HepG2 (cell line): ENCODE results near the gene EGFLAM. TPM values are rescaled to one million over a fixed set of nuclear protein-coding genes. Genes with fewer than 3 reads are reported as not detected.

Experiments used
- ATAC-seq: fragments of 200-7000 bp; cut with Tn5 transposase; 3 replicates; pipeline ENCODE4 v1.9.1; 2020; ENCODE audit warnings: mild to moderate bottlenecking, moderate library complexity
- BruUV-seq: library from RNA; stranded (reverse); fragments of 400-500 nt; replicated peaks from 2 replicates; lab custom pipeline; 2021; lab: Mats Ljungman, UMichigan
- CTCF ChIA-PET: fragments of 300-600 bp; formaldehyde crosslinking; extraction: SDS; loops from one replicate; lab custom pipeline; 2021; ENCODE audit warnings: low total read pairs, inconsistent platforms, low intra/inter-chr PET ratio; lab: Yijun Ruan, JAX
- POLR2A ChIA-PET: fragments of 350-600 bp; sonication (Branson Sonifier 250); formaldehyde crosslinking; loops from one replicate; lab custom pipeline; 2020; ENCODE audit warnings: antibody characterized with exemption, inconsistent platforms; lab: Yijun Ruan, JAX
- DNase-seq: peaks from one replicate; pipeline ENCODE4 v3.0.0-alpha.2; 2015; ENCODE audit warnings: low spot score
- FAIRE-seq: peaks from 3 replicates; lab custom pipeline; 2011; peaks lifted over from hg19 to GRCh38; lab: Jason Lieb, UNC
- H2AFZ ChIP-seq: one replicate; pipeline ENCODE4 v1.6.1; 2011; ENCODE audit warnings: low read length, inconsistent platforms
- H3K27ac ChIP-seq: fragments of 300-600 bp; 3 replicates; pipeline ENCODE4 v1.8.0; 2011; ENCODE audit warnings: mixed run types, mild to moderate bottlenecking, mixed read lengths, low read length, inconsistent platforms; ENCODE audit not compliant: insufficient read depth; ENCODE audit errors: extremely low read length
- H3K27me3 ChIP-seq, 2 experiments: fragments of 200-600 bp in 1 of 2; 2 replicates in 1 of 2; 3 replicates in 1 of 2; pipeline versions ENCODE4 v1.6.0 to v1.8.0; 2011; ENCODE audit warnings: low read length in 2 of 2, mild to moderate bottlenecking in 2 of 2, moderate library complexity in 2 of 2, inconsistent platforms in 1 of 2; ENCODE audit not compliant: insufficient read depth in 2 of 2, control insufficient read depth in 1 of 2
- H3K36me3 ChIP-seq, 2 experiments: fragments of 200-600 bp in 1 of 2; replicated peaks in 1 of 2; 2 replicates in 1 of 2; 3 replicates in 1 of 2; pipeline versions ENCODE4 v1.5.1 to v1.8.0; 2011; ENCODE audit warnings: low read length in 2 of 2, inconsistent platforms in 1 of 2; ENCODE audit not compliant: insufficient read depth in 2 of 2, control insufficient read depth in 1 of 2
- H3K4me1 ChIP-seq: 2 replicates; pipeline ENCODE4 v1.5.1; 2012; ENCODE audit warnings: low read length, inconsistent platforms; ENCODE audit not compliant: insufficient read depth
- H3K4me2 ChIP-seq: 2 replicates; pipeline ENCODE4 v1.6.0; 2011; ENCODE audit warnings: low read depth, low read length, inconsistent platforms
- H3K4me3 ChIP-seq, 3 experiments: fragments of 200-600 bp in 1 of 3; sonication (generic), shearing (Covaris generic) in 1 of 3; replicated peaks in 1 of 3; 2 replicates each; pipeline ENCODE4 v1.5.1; 2011 to 2016; ENCODE audit warnings: low read length in 3 of 3, inconsistent platforms in 2 of 3, low read depth in 2 of 3, mild to moderate bottlenecking in 2 of 3, control low read depth in 1 of 3, mixed read lengths in 1 of 3; ENCODE audit not compliant: insufficient read depth in 1 of 3
- H3K79me2 ChIP-seq: one replicate; pipeline ENCODE4 v1.6.1; 2011; ENCODE audit warnings: low read length, inconsistent platforms; ENCODE audit not compliant: insufficient read depth
- H3K9ac ChIP-seq: 2 replicates; pipeline ENCODE4 v1.6.0; 2011; ENCODE audit warnings: mild to moderate bottlenecking, low read depth, low read length, inconsistent platforms; ENCODE audit not compliant: insufficient read depth
- H3K9me3 ChIP-seq: 2 replicates; pipeline ENCODE4 v1.5.1; 2012; ENCODE audit warnings: mild to moderate bottlenecking, low read length
- H4K20me1 ChIP-seq: 2 replicates; pipeline ENCODE4 v1.6.0; 2011; ENCODE audit warnings: inconsistent platforms, mild to moderate bottlenecking, low read length, moderate library complexity; ENCODE audit not compliant: insufficient read depth
- HDAC1 ChIP-seq: sonication (generic); formaldehyde crosslinking; IDR thresholded peaks from 2 replicates; pipeline ENCODE4 v1.5.1; 2020; ENCODE audit warnings: mild to moderate bottlenecking, missing genetic modification reagents
- NFE2L2 ChIP-seq: fragments of 150-350 bp; IDR thresholded peaks from 2 replicates; pipeline ENCODE4 v1.6.1; 2014; ENCODE audit warnings: low read length
- NR2C2 ChIP-seq: sonication (generic); formaldehyde crosslinking; IDR thresholded peaks from 2 replicates; pipeline ENCODE4 v1.4.0; 2020; ENCODE audit warnings: missing genetic modification reagents, mild to moderate bottlenecking, moderate library complexity, borderline replicate concordance
- TBP ChIP-seq: sonication (generic); formaldehyde crosslinking; IDR thresholded peaks from 2 replicates; pipeline ENCODE4 v1.5.0; 2020; ENCODE audit warnings: missing genetic modification reagents
- ZNF124 ChIP-seq: sonication (generic); formaldehyde crosslinking; IDR thresholded peaks from 2 replicates; pipeline ENCODE4 v1.4.0; 2020; ENCODE audit warnings: missing genetic modification reagents
- ZNF619 ChIP-seq: sonication (generic); formaldehyde crosslinking; IDR thresholded peaks from 2 replicates; pipeline ENCODE4 v1.4.0; 2020; ENCODE audit warnings: mild to moderate bottlenecking, missing genetic modification reagents
- WGBS: methylation state at CpG from one replicate; pipeline ENCODE4 v1.1.6; 2017; ENCODE audit warnings: low lambda C conversion rate; 5-methylcytosine and 5-hydroxymethylcytosine counted together
- in situ Hi-C: cut with HindIII; loops from 2 replicates; pipeline ENCODE4 v1.10.0; 2017; ENCODE audit warnings: low pct_unique_long_range_greater_than_20kb; ENCODE audit not compliant: extremely low pct_ligation_motif_present
- intact Hi-C: fragments of 100-400 bp; cut with micrococcal nuclease; formaldehyde crosslinking; loops from one replicate; pipeline ENCODE4 v1.10.0; 2022; ENCODE audit not compliant: unreplicated experiment
- polyA plus RNA-seq, 8 experiments: library from polyadenylated mRNA; depleted of rRNA in 3 of 8; stranded (reverse) in 7 of 8; unstranded in 1 of 8; fragments of >200 nt; fragmentation: Illumina TruSeq in 4 of 8; extraction: Trizol in 4 of 8; gene quantifications; 2 replicates each; pipeline versions ENCODE4 v1.2.1 to v1.2.3, GENCODE V29; 2011 to 2016; ENCODE audit warnings: low read depth in 4 of 8, missing spikeins in 1 of 8, mixed read lengths in 1 of 8; ENCODE audit not compliant: insufficient read depth in 1 of 8
- total RNA-seq, 5 experiments: library from RNA; depleted of rRNA; stranded (reverse); fragments of >200 nt; fragmentation: Illumina TruSeq; extraction: Trizol; gene quantifications; 2 replicates each; pipeline ENCODE4 v1.2.3, GENCODE V29; 2016; ENCODE audit warnings: low read depth in 1 of 5
- TF ChIP-seq, protein P1 (sequence below): sonication (generic); IDR thresholded peaks from 2 replicates; pipeline ENCODE4 v1.6.1; 2016; ENCODE audit warnings: low read depth, borderline replicate concordance
- TF ChIP-seq, protein P2 (sequence below): conservative IDR thresholded peaks from 2 replicates; pipeline ENCODE4 v1.6.1; 2018; ENCODE audit warnings: missing genetic modification reagents

The EGFLAM gene
- total and polyA plus RNA-seq, 2 of the 13 experiments (the other 11 are each of a cell fraction or from before 2014, with no cell fraction given) = not detected

DNA sequence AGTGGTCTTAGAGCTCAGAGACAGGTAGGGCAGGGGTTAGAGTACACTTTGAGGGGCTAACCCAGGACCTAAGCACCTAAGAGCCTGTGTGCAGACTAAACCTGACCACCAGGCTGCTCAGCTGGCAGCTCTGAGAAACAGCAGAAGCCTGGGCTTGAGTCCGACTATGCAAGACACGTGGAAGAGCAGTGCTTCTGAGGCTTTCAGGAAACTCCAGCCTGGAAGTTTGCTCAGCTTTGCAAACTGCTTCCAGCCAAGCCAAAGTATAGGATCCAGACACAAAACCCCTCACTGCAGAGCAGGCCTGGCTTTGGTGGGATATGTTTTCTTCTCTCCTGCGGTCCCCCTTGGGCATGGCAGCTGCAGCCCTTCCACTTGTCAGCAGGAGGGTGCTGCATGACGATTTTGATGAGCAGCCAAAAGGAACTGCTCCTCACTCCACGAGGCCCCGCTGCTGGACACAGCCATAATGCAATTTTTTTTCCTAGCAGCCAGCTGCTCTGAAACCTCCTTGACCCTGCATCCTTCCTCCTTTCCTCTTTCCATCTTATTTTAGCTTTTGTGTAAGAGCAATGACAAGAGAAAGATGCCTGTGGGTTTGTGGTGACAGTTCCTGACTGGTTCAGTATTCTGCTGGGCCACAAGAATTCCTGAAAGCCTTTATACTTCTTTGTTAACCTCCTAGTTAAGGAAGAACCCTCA is 175.0 kb downstream of the EGFLAM start:
- DNase-seq (no peak), FAIRE-seq (no peak), ATAC-seq (no peak; the same call in 2 of the 3 replicates)
- in situ Hi-C loops (no loop called here), intact Hi-C loops (no loop called here)
- no peaks in the 10 kb centered on the region for H3K36me3 ChIP-seq
- no peak overlapping the region for H3K27ac ChIP-seq
- H3K4me2 ChIP-seq = no peak overlapping the region
- H3K9ac ChIP-seq = no peak overlapping the region
- BruUV-seq = no TSS peak
- H2AFZ ChIP-seq = no peak overlapping the region
- no peak overlapping the region for H3K4me3 ChIP-seq
- 0 out of 2 replicates have a peak, but pooled peaks cover 6% of the 10 kb centered on the region for H3K4me1 ChIP-seq
- TF ChIP-seq NFE2L2 = no peak
- no peak for TF ChIP-seq NR2C2 (CRISPR knock-in tag)
- TF ChIP-seq, protein P1, sequence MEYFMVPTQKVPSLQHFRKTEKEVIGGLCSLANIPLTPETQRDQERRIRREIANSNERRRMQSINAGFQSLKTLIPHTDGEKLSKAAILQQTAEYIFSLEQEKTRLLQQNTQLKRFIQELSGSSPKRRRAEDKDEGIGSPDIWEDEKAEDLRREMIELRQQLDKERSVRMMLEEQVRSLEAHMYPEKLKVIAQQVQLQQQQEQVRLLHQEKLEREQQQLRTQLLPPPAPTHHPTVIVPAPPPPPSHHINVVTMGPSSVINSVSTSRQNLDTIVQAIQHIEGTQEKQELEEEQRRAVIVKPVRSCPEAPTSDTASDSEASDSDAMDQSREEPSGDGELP = no peak
- TF ChIP-seq, protein P2, sequence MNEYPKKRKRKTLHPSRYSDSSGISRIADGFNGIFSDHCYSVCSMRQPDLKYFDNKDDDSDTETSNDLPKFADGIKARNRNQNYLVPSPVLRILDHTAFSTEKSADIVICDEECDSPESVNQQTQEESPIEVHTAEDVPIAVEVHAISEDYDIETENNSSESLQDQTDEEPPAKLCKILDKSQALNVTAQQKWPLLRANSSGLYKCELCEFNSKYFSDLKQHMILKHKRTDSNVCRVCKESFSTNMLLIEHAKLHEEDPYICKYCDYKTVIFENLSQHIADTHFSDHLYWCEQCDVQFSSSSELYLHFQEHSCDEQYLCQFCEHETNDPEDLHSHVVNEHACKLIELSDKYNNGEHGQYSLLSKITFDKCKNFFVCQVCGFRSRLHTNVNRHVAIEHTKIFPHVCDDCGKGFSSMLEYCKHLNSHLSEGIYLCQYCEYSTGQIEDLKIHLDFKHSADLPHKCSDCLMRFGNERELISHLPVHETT (CRISPR knock-in tag) = no peak
- no peak for TF ChIP-seq HDAC1 (CRISPR knock-in tag)
- no peak for TF ChIP-seq TBP (CRISPR knock-in tag)
- no peak for TF ChIP-seq ZNF124 (CRISPR knock-in tag)
- TF ChIP-seq ZNF619 (CRISPR knock-in tag) = no peak
- H4K20me1 ChIP-seq = no peaks in the 10 kb centered on the region
- 14% methylated on average over 4 of the region's 6 CpGs for WGBS
- no peaks in the 10 kb centered on the region for H3K9me3 ChIP-seq
- H3K79me2 ChIP-seq = no peaks in the 10 kb centered on the region
- CTCF ChIA-PET = no interaction called here
- peaks cover 0 to 20% of the 10 kb centered on the region in 2 experiments; a peak in 3 of 5 replicates for H3K27me3 ChIP-seq
- POLR2A ChIA-PET = no interaction called here
